Measurements from ENCODE around the gene VOPP1.

Gene VOPP1

DNA sequence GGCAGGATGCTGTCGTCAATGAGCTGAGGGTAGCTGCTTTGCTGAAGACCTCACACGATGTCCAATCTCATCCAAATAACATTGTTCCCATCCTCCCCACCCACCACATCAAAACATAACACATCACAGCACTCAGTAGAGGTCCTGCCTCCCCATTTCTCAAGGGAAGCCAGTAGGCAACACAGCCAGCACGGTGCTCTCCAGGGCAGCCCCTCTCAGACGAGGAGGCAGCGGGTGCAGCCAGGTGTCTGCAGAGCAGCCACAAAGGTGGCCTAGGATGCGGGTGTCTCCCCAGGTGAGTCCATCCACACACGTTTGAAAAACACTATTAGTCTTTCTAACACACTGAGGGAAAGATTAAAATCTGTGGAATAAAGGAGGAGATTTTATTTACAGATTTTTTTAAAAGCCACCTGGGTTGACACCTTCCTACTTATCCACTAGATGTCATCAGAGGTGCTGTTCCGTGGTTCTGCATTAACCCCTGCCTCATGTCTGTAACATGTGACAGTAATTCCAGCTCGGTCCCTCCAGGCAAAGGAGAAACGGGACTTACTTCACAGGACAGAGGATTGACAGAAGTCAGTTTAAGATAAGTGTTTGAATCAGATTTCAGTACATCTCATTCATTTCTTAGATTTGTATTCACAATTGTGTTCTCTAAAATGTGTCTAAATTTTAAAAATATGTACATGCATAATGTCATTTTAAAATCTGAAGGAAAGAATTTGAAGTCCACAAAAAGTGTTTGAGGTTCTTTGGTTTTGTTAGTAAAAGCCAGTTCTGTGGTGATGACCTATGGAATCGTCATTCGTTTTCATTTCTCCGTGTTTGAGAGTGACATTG lies 139.1 kb downstream of the VOPP1 start:
- DNase-seq (ENCODE audit: low read depth) = no peak

DNA sequence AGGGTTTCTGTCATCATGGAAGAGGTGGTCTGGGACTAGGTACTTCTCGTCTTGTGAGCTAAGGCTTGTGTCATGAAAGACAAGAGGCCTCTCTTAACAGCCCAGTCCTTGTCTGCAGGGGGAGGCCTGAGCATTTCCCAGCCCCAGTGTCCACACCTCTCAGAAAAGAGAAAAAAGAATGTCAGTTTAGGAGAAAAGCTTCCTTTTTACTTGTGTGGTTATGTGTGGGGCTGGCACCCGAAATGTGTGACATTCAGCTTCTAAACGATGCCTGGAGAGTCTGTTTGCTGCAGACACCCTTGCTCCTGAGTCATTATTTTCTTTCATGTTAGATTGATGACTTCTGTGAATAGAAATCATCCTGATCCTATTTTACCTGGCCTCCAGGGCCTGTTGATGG lies 139.8 kb downstream of the VOPP1 start:
- DNase-seq (ENCODE audit: low read depth) = no peak

DNA sequence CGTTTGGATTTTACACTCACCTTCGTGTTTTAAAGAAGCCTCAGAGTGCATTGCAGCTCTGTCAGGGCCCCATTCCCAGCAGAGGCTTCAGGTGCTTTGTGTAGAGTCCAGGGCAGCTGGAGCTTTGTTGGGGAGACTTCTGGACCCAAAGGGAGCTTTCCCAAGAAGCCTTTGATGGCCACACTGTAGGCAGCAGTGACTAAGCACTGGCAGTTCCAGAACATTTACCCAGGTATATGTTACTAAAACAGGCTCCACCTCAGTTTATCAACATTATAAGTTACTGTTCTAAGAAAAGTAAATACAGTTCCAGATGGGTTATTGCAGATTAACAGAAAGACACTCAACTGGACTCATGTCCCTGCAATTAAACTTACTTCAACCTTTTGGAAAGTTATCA lies 140.4 kb downstream of the VOPP1 start:
- DNase-seq (ENCODE audit: low read depth) = no peak

DNA sequence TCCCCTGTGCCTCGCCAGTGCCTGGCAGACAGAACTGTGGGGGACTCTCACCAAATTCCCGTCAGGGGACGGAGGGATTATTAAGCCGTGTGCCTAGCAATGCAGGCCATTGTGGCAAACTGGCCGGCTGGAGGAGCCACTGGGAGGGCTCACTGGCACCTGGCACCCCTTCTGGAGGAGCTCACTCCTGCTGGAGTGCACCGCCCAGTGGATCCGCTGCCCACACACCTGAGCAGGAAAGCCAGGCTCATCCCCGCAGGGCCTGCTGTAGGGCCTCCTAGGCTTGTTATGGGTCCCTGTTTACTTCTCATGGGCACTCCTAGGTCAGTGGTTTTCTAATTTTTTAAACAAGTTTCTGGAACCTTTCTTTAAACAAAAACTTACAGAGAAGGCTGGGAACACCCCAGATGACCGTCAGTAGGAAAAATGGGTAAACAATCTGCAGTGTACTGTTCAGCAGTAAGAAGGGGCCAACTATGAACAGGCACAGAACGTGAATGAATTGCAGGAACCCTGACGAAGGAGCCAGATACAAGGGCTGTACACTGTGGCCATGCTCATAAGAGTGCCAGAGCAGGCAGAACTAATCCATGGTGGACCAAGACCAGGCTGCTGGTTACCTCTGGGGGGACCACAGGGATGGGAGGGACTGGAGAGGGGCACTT lies 142.3 kb downstream of the VOPP1 start:
- DNase-seq (ENCODE audit: low read depth) = no peak

DNA sequence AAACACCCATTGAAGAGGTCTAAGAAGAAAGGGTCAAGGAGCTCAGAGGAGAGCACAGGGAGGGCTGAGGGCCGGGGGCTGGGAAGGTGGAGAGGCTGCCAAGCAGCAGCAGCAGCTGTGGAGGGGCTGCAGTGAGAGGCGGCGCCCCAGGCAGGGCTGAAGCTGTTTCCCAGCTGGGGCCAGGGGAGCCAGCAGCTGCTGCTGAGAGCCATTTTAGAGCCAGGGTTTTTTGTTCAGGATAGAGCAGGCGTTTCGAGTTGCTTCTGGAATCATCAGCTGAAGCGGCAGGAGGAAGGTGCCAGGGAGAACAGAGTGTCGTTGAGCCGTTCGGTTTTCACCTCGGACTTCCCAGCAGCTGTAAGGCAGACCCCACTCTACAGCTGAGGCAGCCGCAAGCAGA lies 144.5 kb downstream of the VOPP1 start:
- DNase-seq (ENCODE audit: low read depth) = no peak

DNA sequence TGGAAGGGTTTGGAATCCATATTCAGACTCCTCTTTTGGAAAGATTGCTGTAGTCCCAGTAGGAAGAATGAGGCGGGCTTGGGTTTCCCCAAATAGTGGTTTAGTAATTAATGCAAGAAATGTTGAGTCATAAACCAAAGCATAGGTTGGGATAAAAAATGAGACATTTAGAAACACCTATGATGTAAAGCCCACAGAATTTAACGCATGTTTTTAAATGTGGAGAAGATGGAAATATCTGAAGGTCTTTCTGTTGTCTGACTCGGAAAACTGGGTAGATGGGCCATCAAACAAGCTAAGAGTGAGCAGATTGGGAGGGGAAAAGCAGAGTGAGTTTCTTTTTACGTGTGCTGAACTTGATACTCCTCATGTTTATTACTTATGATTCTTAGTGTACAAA lies 145.0 kb downstream of the VOPP1 start:
- DNase-seq (ENCODE audit: low read depth) = no peak

DNA sequence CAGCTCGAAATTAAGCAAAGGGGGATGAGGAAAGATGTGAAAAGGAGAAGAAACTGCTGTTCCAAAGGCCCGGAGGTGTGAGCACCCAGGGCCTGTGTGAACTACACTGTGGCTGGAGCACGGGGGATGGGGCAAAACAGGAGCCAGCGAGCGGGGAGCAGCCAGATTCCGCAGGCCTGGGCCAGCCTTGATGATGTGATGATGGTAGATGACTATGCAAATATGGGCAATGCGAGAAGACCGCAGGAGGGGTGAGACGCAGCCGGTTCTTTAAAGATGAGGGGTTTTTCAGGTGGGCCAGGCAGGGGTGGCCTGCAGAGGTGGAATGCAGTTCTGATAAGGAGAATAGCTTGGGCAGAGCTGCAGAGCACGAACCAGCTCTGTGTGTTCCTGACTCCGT lies 145.6 kb downstream of the VOPP1 start:
- DNase-seq (ENCODE audit: low read depth) = no peak

DNA sequence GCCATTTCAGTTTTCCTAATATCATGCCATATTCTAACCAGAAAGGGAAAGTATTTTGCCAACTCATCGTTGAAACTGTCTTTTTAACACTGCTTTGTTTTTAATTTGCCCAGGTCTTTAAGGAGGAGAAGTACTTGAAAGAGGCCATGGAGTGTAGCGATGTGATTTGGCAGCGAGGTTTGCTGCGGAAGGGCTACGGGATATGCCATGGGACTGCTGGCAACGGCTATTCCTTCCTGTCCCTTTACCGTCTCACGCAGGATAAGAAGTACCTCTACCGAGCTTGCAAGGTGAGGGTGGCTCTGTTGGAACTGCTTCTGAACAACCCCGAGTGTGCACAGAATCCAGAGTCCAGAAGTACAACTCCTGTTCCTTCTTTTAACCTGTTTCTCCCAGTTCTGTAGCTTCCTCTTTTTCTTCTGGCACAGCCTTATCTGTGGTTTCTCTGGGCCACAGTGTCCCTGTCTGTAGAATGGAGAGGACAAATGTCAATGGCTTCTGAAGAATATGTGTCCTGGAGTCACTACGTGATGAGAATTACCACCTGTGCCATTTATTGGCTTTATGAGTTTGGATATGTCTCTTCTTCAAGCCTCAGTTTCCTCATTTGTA lies 147.1 kb downstream of the VOPP1 start:
- no peak for DNase-seq (ENCODE audit: low read depth)

DNA sequence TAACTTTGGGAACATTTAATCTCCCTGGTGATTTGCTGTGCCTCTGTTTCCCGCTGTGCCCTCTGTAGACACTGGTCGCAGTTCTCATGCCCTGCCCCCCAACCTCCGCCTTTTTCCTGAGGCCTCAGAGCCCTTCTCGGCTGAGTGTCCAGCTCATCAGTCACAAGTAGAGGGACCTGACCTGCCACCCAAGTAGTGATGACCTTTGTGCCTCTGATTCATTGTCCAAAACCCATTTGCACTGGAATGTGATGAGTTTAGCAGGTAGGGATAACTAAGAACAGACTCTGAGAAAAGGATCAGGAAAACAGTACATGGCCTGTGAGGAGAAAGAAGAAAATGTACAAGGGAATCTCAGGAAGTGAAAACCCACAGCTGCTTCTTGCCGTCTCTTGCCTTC lies 148.4 kb downstream of the VOPP1 start:
- DNase-seq (ENCODE audit: low read depth) = no peak

DNA sequence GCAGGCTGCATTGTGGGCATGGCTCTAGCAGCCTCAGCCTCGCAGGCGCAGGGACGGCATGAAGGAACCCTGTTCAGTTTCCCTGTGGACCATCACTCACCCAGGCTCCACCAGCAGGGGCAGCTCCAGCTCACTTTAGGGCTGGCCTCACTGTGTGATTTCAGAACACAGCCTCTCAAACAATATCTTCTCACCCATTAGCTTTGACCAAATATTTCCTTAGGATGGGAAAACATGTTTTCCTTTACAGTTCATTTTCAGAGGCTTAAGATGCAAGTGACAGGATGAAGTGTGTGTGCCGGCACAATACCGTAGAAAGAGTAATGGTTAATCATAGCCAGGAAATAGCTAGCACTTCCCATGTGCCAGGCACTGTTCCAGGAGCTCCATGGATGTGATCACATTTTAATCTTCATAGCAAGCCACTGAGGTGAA lies 149.0 kb downstream of the VOPP1 start:
- no peak for DNase-seq (ENCODE audit: low read depth)

Measured in activated T-cell treated with anti-CD3 and anti-CD28 coated beads for 24 hours (primary cell).